Liver (tissue), 2 donors: ENCODE results near the gene ORC5.

Experiments used
- TF ChIP-seq, protein P1 (sequence below): IDR thresholded peaks from 2 replicates; pipeline ENCODE4 v1.6.1; 2016; ENCODE audit warnings: antibody characterized with exemption
- TF ChIP-seq, protein P2 (sequence below): fragments of 150-350 bp; IDR thresholded peaks from 2 replicates; pipeline ENCODE4 v1.5.1; 2017; ENCODE audit warnings: improper control_type of control experiment, low read depth, low read length; ENCODE audit not compliant: missing input control
- donor health status: healthy.

GRCh38 chr7:104241538-104242209, 33.9 kb upstream of the ORC5 start:
- TF ChIP-seq, protein P1, sequence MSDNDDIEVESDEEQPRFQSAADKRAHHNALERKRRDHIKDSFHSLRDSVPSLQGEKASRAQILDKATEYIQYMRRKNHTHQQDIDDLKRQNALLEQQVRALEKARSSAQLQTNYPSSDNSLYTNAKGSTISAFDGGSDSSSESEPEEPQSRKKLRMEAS: no peak
- TF ChIP-seq, protein P2, sequence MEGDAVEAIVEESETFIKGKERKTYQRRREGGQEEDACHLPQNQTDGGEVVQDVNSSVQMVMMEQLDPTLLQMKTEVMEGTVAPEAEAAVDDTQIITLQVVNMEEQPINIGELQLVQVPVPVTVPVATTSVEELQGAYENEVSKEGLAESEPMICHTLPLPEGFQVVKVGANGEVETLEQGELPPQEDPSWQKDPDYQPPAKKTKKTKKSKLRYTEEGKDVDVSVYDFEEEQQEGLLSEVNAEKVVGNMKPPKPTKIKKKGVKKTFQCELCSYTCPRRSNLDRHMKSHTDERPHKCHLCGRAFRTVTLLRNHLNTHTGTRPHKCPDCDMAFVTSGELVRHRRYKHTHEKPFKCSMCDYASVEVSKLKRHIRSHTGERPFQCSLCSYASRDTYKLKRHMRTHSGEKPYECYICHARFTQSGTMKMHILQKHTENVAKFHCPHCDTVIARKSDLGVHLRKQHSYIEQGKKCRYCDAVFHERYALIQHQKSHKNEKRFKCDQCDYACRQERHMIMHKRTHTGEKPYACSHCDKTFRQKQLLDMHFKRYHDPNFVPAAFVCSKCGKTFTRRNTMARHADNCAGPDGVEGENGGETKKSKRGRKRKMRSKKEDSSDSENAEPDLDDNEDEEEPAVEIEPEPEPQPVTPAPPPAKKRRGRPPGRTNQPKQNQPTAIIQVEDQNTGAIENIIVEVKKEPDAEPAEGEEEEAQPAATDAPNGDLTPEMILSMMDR: no peak
